Measurements from ENCODE around the gene ZBTB20.

Gene ZBTB20

DNA sequence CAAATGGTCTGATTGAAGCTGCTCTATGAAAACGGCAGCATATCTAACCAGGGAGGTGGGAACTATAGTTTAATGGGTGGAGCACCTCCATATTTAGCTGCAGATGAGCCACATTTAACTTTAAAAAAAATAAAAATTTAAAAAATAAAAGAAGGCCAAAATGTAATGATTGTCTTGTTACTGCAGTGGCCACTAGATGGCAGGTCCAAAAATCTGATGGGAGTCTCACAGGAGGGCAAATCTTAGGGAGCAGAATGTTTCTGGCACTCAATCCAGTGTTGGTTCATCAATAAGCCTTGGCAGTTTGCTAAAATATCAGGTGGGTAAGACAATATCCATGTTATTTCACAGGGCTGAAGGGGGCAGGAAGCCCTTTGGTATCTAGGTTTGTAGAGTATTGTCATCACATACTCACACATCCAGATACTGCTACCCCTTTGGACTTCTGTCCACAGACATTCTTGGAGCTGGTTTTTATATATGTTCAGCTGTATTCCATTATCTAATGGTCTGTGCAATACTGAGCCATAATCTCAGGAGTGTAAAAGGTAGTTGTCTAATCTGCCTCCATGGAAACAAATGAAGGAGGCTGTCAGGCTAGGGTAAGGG, 619.9 kb downstream of the ZBTB20 start:
- DNase-seq (ENCODE audit: low spot score): no peak

DNA sequence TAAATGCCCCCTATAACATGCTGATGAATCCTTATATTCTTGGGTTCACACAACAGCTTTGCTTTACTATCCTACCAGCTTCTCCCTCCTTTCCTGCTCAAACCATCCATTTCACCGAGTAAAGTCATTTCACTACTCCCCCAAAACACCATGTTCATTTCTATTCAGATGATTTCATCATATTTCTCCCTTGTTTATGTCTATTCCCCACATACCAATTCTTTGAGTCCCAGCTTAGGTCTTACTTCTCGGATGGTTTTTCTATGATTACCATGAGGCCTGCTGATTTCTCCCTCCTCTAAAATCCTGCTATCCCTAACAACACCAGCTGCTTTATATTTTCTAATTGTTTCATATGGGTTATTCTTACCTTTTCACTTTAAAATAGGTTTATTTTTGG, 621.8 kb downstream of the ZBTB20 start:
- DNase-seq (ENCODE audit: low spot score): no peak

GRCh38 chr3:114519415-114519814, 627.7 kb downstream of the ZBTB20 start:
- peak; percentile 2 for DNase-seq (ENCODE audit: low spot score)

- no peak for DNase-seq (ENCODE audit: low spot score)
Observed at GRCh38 chr3:114518206-114518808, 628.8 kb downstream of the ZBTB20 start.

GRCh38 chr3:114510201-114510600, 636.9 kb downstream of the ZBTB20 start:
- no peak for DNase-seq (ENCODE audit: low spot score)

GRCh38 chr3:114509756-114510155, 637.3 kb downstream of the ZBTB20 start:
- no peak for DNase-seq (ENCODE audit: low spot score)

DNA sequence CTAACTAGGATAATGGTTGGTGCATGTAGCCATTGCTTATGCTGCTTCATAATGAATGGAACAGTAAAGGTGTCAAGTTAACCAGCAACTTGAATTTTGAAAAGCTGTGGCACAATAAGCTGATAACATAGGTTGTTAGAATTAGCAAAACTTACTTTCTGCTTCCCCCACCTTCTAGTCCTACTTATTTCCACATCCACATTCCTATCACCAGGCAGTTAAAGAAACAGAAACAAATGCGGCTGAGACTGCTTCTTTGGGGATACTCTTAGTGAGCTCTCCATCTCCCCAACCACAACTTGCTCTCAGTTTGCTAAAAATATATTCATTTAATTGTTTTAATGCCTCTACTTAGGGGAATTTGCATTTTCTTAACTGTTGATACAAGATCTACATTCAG, 638.1 kb downstream of the ZBTB20 start:
- no peak for DNase-seq (ENCODE audit: low spot score)

- no peak for DNase-seq (ENCODE audit: low spot score)
Observed at GRCh38 chr3:114508208-114508607, 638.9 kb downstream of the ZBTB20 start.

DNA sequence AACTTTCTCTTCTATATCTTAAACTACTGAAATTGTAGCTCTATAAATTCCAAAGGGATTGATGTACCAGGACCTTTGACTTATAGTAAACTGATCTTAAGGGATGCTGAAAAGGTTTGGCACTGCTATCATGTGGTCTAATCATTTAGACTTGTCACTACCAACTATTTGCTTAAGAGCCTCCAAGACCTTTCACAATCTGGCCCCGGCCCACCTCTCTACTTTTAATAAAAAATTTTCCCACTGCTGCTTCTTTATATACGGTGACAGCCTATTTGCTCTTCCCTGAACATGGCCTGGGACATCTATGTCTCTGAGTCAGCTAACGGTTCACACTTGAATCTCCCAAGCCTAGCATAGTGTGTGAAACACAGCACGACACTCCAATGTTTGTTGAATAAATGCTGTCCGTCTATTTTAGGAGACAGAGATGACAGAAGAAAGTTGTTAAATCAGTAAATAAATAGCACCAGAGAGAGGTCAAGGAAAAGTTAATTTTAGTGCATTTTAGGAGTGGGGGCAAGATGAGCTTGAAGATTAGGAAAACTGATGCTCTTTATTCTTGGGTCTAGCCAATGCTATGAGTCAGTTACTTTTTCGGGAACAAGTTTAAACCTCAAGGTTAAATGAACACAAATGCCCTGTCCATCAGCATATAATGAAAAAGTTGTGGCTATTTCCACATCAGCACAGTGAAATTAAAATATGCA, 640.3 kb downstream of the ZBTB20 start:
- DNase-seq (ENCODE audit: low spot score): no peak

DNA sequence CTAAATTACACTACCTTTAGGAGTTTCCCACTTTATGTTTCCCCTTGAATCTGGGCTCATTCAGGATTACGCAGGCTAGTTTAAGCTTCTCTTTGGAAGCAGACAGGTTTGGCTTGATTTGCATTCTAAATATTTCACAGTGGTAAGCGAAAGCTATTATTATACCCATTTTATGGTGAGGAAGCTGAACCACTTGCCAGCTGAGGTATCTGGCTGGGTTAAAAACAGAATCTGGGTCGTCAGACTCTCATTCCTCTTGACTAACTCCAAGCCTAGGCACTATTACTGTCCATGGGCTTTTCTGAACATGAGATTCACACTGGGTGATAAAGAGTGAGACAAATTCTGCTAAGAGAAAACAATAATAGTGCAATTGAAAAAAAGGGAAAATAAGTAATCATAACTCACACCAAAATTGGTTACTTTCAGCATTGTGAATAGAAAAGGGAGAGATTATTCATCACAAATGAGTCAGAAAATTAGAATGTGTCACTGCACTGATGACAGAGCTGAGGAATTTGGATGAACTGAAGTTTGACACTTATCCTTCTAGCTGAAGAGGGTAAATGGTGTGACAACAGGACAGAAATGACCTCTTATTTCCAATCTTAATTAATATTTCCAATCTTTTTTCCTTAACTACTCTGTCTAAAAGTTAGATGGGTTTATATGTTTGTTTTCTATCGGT, 642.0 kb downstream of the ZBTB20 start:
- no peak for DNase-seq (ENCODE audit: low spot score)

GRCh38 chr3:114502204-114502603, 644.9 kb downstream of the ZBTB20 start:
- no peak for DNase-seq (ENCODE audit: low spot score)

- peak; percentile 26 for DNase-seq (ENCODE audit: low spot score)
Observed at GRCh38 chr3:114499976-114500375, 647.1 kb downstream of the ZBTB20 start.

- no peak for DNase-seq (ENCODE audit: low spot score)
Observed at GRCh38 chr3:114498539-114499370, 648.3 kb downstream of the ZBTB20 start.

- DNase-seq (ENCODE audit: low spot score): no peak
Observed at GRCh38 chr3:114496874-114497273, 650.2 kb downstream of the ZBTB20 start.

- DNase-seq (ENCODE audit: low spot score): no peak
Observed at GRCh38 chr3:114496466-114496865, 650.6 kb downstream of the ZBTB20 start.

- DNase-seq (ENCODE audit: low spot score): no peak
Observed at GRCh38 chr3:114496021-114496434, 651.1 kb downstream of the ZBTB20 start.

- no peak for DNase-seq (ENCODE audit: low spot score)
Observed at GRCh38 chr3:114494498-114494897, 652.6 kb downstream of the ZBTB20 start.

DNA sequence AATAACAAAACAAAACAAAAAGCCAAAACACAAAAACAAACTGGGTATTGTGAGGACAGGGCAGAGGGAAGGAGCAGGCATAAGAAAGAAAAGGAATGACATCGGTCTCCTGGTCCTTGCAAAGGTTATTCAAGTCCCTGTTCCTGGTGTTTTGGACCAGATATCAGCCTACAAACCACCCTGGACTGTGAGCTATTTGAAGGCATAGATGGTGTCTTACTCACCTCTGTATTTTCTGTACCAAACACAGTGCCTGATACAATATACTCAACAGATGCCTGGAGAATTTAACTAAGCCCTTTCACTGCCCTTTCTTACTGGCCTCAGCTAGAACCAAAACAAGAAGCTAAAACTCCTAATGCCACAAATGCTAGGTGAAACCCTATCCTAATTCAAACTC, 656.3 kb downstream of the ZBTB20 start:
- DNase-seq (ENCODE audit: low spot score): no peak

DNA sequence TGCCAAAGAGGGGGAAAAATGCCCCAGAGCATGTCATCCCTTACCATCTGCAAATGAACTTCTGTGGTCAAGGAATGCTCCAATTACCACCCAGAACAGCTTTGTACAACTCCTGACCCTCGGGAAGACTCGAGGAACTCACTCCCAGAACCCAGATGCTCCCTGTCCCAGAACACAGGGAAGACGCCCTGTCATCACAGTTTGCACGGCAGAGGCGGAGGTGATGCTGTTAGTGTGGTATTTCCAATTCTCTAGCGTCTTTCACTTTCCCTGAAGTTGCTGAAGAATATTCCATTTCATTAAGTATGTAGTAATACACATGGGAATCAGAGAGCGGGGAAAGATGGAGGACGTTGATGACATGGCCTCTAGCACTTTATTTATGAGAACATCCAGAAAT, 659.6 kb downstream of the ZBTB20 start:
- DNase-seq (ENCODE audit: low spot score): no peak

DNA sequence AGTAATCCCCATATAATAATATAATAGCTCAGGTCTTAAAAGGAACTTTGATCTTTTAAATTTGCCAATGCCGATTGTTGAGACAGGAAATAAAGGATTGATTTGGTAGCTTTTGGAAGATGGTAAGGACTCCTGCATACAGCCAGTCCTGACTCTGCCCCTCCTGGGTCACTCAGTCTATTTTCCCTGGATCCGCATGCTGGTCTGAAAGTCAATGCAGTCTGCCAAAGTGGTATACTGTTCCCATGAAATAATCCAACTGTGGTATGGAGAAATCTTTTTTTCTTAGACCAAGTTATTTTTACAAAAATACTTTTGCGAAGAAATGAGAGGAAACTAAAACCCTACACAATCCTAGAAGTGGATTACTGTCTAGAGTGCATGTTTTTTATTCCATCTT, 662.2 kb downstream of the ZBTB20 start:
- DNase-seq (ENCODE audit: low spot score): no peak

GRCh38 chr3:114481113-114481512, 666.0 kb downstream of the ZBTB20 start:
- no peak for DNase-seq (ENCODE audit: low spot score)

DNA sequence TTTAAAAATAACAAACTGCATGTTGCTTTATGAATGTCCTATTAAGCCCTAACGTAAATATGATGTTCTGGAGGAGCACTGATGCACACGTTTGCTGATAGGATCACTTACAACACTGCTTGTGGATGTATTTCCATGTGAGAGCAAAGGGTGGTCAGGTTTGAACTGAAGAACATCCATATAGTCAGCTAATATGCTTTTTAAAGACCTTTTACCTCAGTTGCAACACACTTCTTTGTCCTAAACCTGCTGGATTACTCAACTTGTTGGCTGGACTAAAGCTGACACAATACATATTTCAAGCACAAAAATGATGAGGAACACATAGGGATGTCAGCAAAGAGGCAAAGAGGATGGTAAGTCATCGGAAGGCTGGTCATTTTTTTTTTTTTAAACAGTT, 666.6 kb downstream of the ZBTB20 start:
- DNase-seq (ENCODE audit: low spot score): no peak

Measured in CD4-positive, alpha-beta T cell treated with Interleukin-2 at 100 ng/mL for 4 hours (primary cell).